NB4 (cell line): ENCODE data around the gene NUP188.

Experiments
- MYC ChIP-seq: IDR thresholded peaks from 2 replicates; pipeline ENCODE4 v1.6.1; 2011; ENCODE audit warnings: low read depth, low read length
- POLR2A ChIP-seq: IDR thresholded peaks from 2 replicates; pipeline ENCODE4 v1.6.1; 2011; ENCODE audit warnings: mild to moderate bottlenecking; ENCODE audit not compliant: insufficient read length; ENCODE audit errors: extremely low read depth
- TF ChIP-seq, protein P1 (sequence below): IDR thresholded peaks from one replicate; pipeline ENCODE4 v1.5.1; 2012; ENCODE audit warnings: low read depth, low read length
- TF ChIP-seq, protein P2 (sequence below): IDR thresholded peaks from 2 replicates; pipeline ENCODE4 v1.6.1; 2011; ENCODE audit warnings: low read depth, low read length

DNA sequence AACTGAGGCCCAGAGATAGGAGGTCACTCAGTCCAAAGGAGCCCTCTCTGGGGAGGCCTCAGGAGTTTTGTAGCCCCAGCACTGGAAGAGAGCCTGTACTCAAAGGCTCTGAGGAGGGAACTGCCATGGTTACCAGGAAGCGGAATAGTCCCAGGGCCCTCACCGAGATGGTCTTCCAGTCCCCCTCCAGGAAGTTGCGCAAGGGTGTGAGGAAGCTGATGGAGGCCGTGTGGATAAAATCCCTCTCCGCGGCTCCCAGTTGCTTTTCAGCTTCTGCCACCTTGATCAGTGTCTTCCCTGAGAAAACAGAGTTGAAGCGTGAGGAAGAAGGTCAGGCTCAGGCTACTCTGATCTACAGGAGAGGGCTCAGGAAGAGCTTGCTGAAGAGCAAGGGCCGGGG is 67.1 kb downstream of the NUP188 start:
- TF ChIP-seq, protein P1, sequence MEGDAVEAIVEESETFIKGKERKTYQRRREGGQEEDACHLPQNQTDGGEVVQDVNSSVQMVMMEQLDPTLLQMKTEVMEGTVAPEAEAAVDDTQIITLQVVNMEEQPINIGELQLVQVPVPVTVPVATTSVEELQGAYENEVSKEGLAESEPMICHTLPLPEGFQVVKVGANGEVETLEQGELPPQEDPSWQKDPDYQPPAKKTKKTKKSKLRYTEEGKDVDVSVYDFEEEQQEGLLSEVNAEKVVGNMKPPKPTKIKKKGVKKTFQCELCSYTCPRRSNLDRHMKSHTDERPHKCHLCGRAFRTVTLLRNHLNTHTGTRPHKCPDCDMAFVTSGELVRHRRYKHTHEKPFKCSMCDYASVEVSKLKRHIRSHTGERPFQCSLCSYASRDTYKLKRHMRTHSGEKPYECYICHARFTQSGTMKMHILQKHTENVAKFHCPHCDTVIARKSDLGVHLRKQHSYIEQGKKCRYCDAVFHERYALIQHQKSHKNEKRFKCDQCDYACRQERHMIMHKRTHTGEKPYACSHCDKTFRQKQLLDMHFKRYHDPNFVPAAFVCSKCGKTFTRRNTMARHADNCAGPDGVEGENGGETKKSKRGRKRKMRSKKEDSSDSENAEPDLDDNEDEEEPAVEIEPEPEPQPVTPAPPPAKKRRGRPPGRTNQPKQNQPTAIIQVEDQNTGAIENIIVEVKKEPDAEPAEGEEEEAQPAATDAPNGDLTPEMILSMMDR, result no peak
- TF ChIP-seq POLR2A, result no peak
- TF ChIP-seq, protein P2, sequence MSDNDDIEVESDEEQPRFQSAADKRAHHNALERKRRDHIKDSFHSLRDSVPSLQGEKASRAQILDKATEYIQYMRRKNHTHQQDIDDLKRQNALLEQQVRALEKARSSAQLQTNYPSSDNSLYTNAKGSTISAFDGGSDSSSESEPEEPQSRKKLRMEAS, result no peak
- TF ChIP-seq MYC, result no peak
